OCI-LY3 (cell line): ENCODE results near the gene JMJD8.

ENCODE experiments used
- H2AFZ ChIP-seq: fragments of 200-600, 300-600 bp; shearing (Covaris generic); 2 replicates; pipeline ENCODE4 v1.6.0; 2014; ENCODE audit warnings: antibody characterized with exemption, low read depth, low read length
- H3K27ac ChIP-seq: fragments of 200-600, 300-600 bp; sonication (generic); 2 replicates; pipeline ENCODE4 v1.5.1; 2014; ENCODE audit warnings: mild to moderate bottlenecking, low read length, moderate library complexity, mixed read lengths
- H3K27me3 ChIP-seq: fragments of 200-600, 300-600 bp; sonication (generic); 2 replicates; pipeline ENCODE4 v1.6.1; 2014; ENCODE audit warnings: low read depth, low read length, mixed read lengths
- H3K36me3 ChIP-seq: fragments of 200-600, 300-600 bp; sonication (generic); replicated peaks from 2 replicates; pipeline ENCODE3; 2014; ENCODE audit warnings: low read depth, low read length, mixed read lengths
- H3K4me1 ChIP-seq: fragments of 300-600, 200-600 bp; sonication (generic); 2 replicates; pipeline ENCODE4 v1.6.1; 2014; ENCODE audit warnings: low read length, mixed read lengths
- H3K4me2 ChIP-seq: fragments of 200-600, 300-600 bp; sonication (generic); 2 replicates; pipeline ENCODE4 v1.6.1; 2014; ENCODE audit warnings: low read length, mixed read lengths
- H3K4me3 ChIP-seq: fragments of 300-600, 200-600 bp; sonication (generic); 2 replicates; pipeline ENCODE4 v1.5.1; 2014; ENCODE audit warnings: antibody characterized with exemption, mild to moderate bottlenecking, low read length, moderate library complexity
- H3K79me2 ChIP-seq: fragments of 300-600, 200-600 bp; shearing (Covaris generic); 2 replicates; pipeline ENCODE4 v1.6.1; 2014; ENCODE audit warnings: mild to moderate bottlenecking, low read length, mixed read lengths
- H3K9ac ChIP-seq: fragments of 300-600, 200-600 bp; shearing (Covaris generic); 2 replicates; pipeline ENCODE4 v1.6.0; 2014; ENCODE audit warnings: mild to moderate bottlenecking, low read length, moderate library complexity
- H3K9me3 ChIP-seq: fragments of 200-600, 300-600 bp; shearing (Covaris generic); 2 replicates; pipeline ENCODE4 v1.6.1; 2014; ENCODE audit warnings: low read length, mixed read lengths; ENCODE audit not compliant: insufficient read depth
- H4K20me1 ChIP-seq: fragments of 200-600, 300-600 bp; sonication (generic); 2 replicates; pipeline ENCODE4 v1.6.1; 2016; ENCODE audit warnings: low read length, mixed read lengths; ENCODE audit not compliant: insufficient read depth
- CTCF ChIP-seq: fragments of 200-600, 300-600 bp; sonication (generic); IDR thresholded peaks from 2 replicates; pipeline ENCODE4 v1.5.1; 2014; ENCODE audit warnings: antibody characterized with exemption, low read length, low read depth
- EZH2phosphoT487 ChIP-seq: fragments of 200-600 bp; shearing (Covaris generic); IDR thresholded peaks from 2 replicates; pipeline ENCODE4 v1.6.1; 2018; ENCODE audit warnings: antibody characterized with exemption, mixed run types, low read depth

The JMJD8 gene

DNA sequence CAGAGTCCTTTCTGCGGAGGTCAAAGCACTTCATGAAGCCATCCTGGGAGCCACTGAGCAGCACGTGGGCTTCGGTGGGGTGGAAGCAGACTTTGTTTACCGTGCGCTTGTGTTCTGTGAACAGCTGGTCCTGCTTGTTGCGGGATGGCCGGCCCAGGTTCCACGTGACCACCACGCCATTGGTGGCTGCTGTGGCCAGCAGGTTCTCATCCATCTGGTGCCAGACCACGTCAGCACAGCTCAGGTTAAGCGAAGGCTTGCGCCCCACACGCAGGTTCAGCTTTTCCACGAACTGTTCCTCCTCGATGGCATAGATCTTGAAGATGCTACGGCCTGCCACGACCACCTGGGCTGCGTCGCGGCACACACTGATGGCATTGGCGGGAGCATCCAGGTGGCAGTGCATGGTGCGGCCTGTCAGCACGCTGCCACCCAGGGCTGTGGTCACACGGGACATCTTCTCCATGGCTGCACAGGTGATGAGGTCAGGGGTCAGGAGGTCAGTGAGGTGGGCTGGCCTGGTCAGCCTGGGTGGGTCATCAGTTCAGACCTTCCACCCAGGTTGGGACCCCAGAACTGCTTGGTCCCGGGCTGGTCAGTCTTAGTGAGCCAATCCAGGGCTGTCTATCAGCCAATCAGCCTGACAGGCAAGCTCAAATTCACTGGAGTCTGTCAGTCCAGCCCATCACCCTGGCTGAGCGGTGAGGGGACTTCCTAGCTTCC lies 5.2 kb upstream of the JMJD8 start:
- no peaks in the 10 kb centered on the region for H3K27me3 ChIP-seq
- H3K27ac ChIP-seq: no peak overlapping the region; the same call in 1 of the 2 replicates
- peaks cover 15% of the 10 kb centered on the region for H3K79me2 ChIP-seq
- H4K20me1 ChIP-seq: no peaks in the 10 kb centered on the region
- H2AFZ ChIP-seq: no peak overlapping the region
- H3K9me3 ChIP-seq: no peaks in the 10 kb centered on the region
- peaks cover 3% of the 10 kb centered on the region for H3K36me3 ChIP-seq
- H3K4me1 ChIP-seq: peaks cover 9% of the 10 kb centered on the region
- peak overlapping the region; percentile 84 for H3K4me2 ChIP-seq
- TF ChIP-seq EZH2phosphoT487 (no peak), CTCF (no peak)
- H3K4me3 ChIP-seq: peak overlapping the region; percentile 93
- peak overlapping the region; percentile 81 for H3K9ac ChIP-seq

GRCh38 chr16:687499-687898 lies 3.4 kb upstream of the JMJD8 start:
- Histone ChIP-seq H3K79me2 (peaks cover 30% of the 10 kb centered on the region), H3K9ac (no peak overlapping the region), H3K4me1 (peaks cover 16% of the 10 kb centered on the region), H3K27me3 (no peaks in the 10 kb centered on the region), H3K27ac (no peak overlapping the region), H3K9me3 (no peaks in the 10 kb centered on the region), H3K36me3 (peaks cover 9% of the 10 kb centered on the region), H3K4me2 (no peak overlapping the region), H3K4me3 (no peak overlapping the region), H4K20me1 (no peaks in the 10 kb centered on the region), H2AFZ (no peak overlapping the region)
- no peak for TF ChIP-seq CTCF

DNA sequence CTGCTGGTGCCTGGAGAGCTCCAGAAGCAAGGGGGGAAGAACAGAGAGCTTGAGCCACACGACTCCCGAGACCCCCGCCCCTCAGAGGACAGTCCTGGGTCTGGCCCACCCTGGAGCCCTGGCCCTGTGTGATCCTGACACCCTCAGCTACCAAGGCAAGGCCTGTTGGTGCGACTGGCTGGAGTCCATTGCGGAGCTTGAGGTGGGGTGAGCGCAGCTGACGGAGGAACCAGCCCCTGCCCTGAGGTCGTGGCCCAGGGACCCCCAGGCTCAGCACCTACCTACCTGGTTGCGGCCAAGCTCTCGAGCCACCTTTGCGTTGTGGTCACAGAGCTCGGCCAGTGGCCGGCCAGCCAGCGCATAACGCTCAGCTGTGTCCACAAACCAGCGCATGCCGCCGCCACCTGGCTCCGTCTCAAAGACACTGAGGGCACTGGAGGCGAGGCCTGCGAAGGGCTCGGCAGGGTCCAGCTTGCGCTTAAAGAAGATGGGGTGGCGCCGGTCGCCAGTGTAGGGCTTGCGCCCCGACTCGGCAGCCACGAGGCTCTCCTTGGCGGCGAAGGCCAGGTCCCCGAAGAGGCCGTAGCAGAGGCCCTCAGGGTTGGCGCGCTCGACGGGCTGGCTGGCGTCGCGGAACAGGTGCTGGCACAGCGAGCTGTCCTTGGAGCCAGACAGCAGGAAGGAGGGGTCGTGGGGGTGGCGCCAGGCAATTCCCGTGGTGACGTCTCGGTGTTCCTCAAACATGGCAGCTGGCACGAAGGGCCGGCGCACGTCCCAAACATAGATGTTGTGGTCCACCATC lies 2.5 kb upstream of the JMJD8 start:
- Histone ChIP-seq H3K4me2 (no peak overlapping the region), H3K4me3 (no peak overlapping the region), H2AFZ (no peak overlapping the region), H3K4me1 (peaks cover 17% of the 10 kb centered on the region), H3K9me3 (no peaks in the 10 kb centered on the region), H4K20me1 (no peaks in the 10 kb centered on the region), H3K27me3 (no peaks in the 10 kb centered on the region), H3K36me3 (peaks cover 17% of the 10 kb centered on the region), H3K9ac (no peak overlapping the region), H3K79me2 (peaks cover 38% of the 10 kb centered on the region), H3K27ac (no peak overlapping the region)
- TF ChIP-seq EZH2phosphoT487: no peak
- no peak for TF ChIP-seq CTCF

DNA sequence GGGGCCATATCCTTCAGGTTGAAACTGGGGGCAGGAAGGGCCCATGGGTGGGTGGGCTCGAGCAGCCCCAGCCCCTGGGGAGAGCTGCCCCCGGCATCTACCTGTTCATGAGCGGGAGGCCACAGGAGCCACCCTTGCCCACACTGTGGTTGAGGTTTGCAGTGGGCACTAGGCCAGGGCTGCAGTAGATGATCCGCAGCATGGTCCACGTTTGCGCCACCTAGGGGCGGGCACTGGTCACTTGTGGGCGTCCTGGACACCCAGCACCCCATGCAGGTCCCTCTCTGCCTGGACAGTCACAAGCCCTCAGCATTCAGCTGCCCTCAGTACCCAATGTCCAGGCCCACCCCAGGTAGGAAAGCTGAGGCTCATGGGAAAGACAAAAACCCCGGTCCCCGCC lies 1.8 kb upstream of the JMJD8 start:
- Histone ChIP-seq H3K4me2 (no peak overlapping the region), H4K20me1 (0 out of 2 replicates have a peak, but pooled peaks cover 4% of the 10 kb centered on the region), H3K4me1 (peaks cover 24% of the 10 kb centered on the region), H3K9me3 (no peaks in the 10 kb centered on the region), H3K27ac (no peak overlapping the region), H3K79me2 (peaks cover 45% of the 10 kb centered on the region), H3K9ac (no peak overlapping the region), H2AFZ (no peak overlapping the region), H3K36me3 (peaks cover 24% of the 10 kb centered on the region), H3K4me3 (no peak overlapping the region), H3K27me3 (no peaks in the 10 kb centered on the region)
- TF ChIP-seq CTCF: peak; percentile 29
- TF ChIP-seq EZH2phosphoT487: no peak
